ENCODE measurements around the gene UBE2M.

The UBE2M gene

DNA sequence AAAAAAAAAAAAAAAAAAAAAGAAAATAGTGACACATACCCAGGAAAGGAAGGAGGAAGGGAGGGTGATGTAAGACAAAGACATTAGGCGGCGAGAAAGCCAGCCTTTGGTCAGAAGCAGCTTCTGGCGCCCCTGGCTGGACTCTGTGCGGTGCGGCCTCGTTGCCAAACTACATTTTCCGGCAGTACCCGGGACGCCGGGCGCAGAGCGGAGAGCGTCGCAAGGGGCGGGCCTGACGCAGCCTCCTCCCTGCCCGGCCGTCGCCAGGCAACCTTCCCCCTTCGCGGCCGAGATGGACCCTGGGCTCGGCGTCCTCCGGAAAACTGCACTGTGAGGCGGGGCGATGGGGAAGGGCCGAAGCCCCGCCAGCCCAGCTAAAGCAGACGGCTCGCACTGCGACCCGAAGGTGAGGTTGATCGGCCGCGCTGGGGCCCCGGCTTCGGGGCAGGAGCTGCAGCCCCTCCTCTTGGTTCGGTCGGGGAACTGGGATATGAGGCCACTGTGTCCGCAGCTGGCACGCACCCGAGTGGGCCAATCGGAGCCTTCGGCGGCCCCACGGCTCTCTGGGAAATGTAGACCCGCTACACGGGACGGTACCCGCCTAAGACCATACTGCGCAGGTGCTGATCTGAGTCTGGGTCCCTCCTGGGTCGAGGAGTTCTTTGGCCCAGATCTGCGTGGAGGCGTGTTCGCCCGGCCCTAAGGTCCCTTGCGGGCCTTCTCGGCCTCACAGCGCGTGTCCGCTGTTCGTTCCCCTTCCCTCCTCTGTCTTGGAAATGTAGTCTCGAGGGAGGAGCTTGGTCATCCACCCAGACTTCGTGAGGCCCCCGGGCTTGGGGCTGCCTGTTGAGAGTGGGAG, 17.0 kb upstream of the UBE2M start:
- Histone ChIP-seq H3K79me2 (ENCODE audit: insufficient read depth, low read length) (peaks cover 29% of the 10 kb centered on the region), H2AFZ (ENCODE audit: low read depth, low read length) (peak overlapping the region; percentile 71), H3K4me1 (ENCODE audit: insufficient read depth, low read length) (peaks cover 40% of the 10 kb centered on the region), H3K27ac (ENCODE audit: low read length) (peak overlapping the region; percentile 63), H3K9me3 (ENCODE audit: insufficient read depth, low read length, severe bottlenecking) (no peaks in the 10 kb centered on the region), H3K36me3 (ENCODE audit: insufficient read depth, low read length) (peaks cover 15% of the 10 kb centered on the region), H3K4me2 (ENCODE audit: insufficient read depth, low read length) (peak overlapping the region; percentile 81), H4K20me1 (ENCODE audit: insufficient read depth, low read length) (0 out of 2 replicates have a peak, but pooled peaks cover 8% of the 10 kb centered on the region), H3K9ac (ENCODE audit: low read depth, low read length) (peak overlapping the region; percentile 73), H3K4me3 (ENCODE audit: low read depth in 1 of 2, low read length in 2 of 2) (peak overlapping the region; percentile 53 to 89), H3K27me3 (ENCODE audit: insufficient read depth, low read length, poor library complexity) (no peaks in the 10 kb centered on the region)
- TF ChIP-seq, protein P1, sequence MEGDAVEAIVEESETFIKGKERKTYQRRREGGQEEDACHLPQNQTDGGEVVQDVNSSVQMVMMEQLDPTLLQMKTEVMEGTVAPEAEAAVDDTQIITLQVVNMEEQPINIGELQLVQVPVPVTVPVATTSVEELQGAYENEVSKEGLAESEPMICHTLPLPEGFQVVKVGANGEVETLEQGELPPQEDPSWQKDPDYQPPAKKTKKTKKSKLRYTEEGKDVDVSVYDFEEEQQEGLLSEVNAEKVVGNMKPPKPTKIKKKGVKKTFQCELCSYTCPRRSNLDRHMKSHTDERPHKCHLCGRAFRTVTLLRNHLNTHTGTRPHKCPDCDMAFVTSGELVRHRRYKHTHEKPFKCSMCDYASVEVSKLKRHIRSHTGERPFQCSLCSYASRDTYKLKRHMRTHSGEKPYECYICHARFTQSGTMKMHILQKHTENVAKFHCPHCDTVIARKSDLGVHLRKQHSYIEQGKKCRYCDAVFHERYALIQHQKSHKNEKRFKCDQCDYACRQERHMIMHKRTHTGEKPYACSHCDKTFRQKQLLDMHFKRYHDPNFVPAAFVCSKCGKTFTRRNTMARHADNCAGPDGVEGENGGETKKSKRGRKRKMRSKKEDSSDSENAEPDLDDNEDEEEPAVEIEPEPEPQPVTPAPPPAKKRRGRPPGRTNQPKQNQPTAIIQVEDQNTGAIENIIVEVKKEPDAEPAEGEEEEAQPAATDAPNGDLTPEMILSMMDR (IDR thresholded peaks at IDR 0.05; ENCODE audit: borderline replicate concordance, extremely low read depth, low read length, poor library complexity, severe bottlenecking): no peak
- TF ChIP-seq EZH2 (IDR thresholded peaks at IDR 0.05; ENCODE audit: borderline replicate concordance, low read depth, low read length, severe bottlenecking): no peak
- ATAC-seq (ENCODE audit: insufficient read depth, low read depth): peak; percentile 47
- DNase-seq: peak; percentile 79

DNA sequence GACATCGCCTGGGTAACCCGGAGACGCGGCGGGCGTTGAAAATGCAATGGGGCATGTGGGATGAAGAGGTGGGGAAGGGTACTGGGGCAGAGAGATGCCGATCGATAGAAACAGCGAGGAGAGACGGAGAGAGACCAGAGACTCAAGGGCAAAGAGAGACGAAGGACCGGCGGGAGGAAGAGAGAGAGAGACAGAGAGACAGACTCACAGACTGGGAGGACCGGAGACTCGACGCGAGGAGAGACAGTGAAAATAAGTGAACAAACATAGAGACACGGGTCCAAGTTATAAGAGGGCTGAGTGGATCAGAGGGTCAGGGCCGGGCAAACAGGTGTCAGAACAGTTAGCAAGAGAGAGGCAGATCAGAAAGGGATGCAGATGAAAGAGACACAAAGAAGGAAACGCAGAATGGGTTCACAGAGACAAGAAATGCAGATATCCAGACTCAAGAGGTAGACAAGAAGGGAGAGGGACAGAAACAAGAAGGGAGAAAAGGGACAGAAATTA, 15.3 kb upstream of the UBE2M start:
- peak overlapping the region; percentile 45 for H2AFZ ChIP-seq (ENCODE audit: low read depth, low read length)
- TF ChIP-seq, protein P1 (IDR thresholded peaks at IDR 0.05; ENCODE audit: borderline replicate concordance, extremely low read depth, low read length, poor library complexity, severe bottlenecking): no peak
- no peak for TF ChIP-seq EZH2 (IDR thresholded peaks at IDR 0.05; ENCODE audit: borderline replicate concordance, low read depth, low read length, severe bottlenecking)
- no peak overlapping the region for H3K27ac ChIP-seq (ENCODE audit: low read length)
- ATAC-seq (ENCODE audit: insufficient read depth, low read depth): no peak
- H3K36me3 ChIP-seq (ENCODE audit: insufficient read depth, low read length): peaks cover 29% of the 10 kb centered on the region
- H3K9me3 ChIP-seq (ENCODE audit: insufficient read depth, low read length, severe bottlenecking): no peaks in the 10 kb centered on the region
- H3K4me2 ChIP-seq (ENCODE audit: insufficient read depth, low read length): peak overlapping the region; percentile 79
- H3K4me3 ChIP-seq (ENCODE audit: low read depth in 1 of 2, low read length in 2 of 2): peak overlapping the region; percentile 10 to 68; a peak in 3 of 4 replicates
- H3K27me3 ChIP-seq (ENCODE audit: insufficient read depth, low read length, poor library complexity): no peaks in the 10 kb centered on the region
- H4K20me1 ChIP-seq (ENCODE audit: insufficient read depth, low read length): 0 out of 2 replicates have a peak, but pooled peaks cover 8% of the 10 kb centered on the region
- peaks cover 24% of the 10 kb centered on the region for H3K79me2 ChIP-seq (ENCODE audit: insufficient read depth, low read length)
- peak overlapping the region; percentile 63; the same call in 1 of the 2 replicates for H3K9ac ChIP-seq (ENCODE audit: low read depth, low read length)
- no peak for DNase-seq
- H3K4me1 ChIP-seq (ENCODE audit: insufficient read depth, low read length): peaks cover 40% of the 10 kb centered on the region

DNA sequence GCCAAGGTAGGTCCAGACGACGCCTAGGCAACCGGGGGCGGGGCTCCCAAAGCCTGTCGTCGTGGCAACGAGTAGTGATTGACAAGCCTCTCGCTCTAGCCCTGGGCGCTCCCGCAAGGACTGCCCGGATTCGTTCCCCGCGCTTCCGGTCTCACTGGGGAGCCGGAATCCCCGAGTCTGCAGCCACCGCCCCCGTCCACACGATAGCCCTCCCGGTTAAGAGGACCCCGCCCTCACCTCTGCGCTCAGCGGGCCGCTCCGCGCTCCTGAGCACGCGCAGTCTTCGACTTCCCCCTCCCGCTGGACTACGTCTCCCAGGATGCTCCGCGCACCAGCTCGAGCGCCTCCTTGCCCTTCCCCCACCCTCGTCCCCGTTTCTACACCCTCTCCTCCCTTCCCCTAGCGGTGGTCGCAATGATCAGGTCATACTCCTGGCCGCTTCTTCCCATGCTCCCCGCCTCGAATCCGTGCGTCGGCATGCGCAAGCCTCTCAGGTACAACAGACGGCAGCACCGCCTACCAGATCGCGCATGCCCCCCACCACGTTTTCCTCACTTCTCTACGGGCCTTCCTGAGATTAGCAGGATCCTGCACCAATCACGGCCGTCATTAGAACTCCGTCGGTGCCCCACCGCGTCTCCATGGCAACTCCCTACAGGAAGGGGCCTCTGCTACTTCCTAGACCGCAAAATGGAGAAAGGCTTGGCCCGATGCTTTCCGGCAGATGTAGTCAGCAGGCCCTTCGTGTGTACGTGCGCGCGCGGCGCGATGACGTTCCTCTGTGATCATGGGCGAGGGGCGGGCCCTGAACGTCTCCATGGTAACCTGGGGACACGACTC, 14.6 kb upstream of the UBE2M start, which contains the start of gene MZF1:
TSS of gene MZF1 (minus strand) at position 518 of the 840 bp plus-strand sequence. CDS start 1,946 bp downstream, outside the sequence.
- Histone ChIP-seq H2AFZ (ENCODE audit: low read depth, low read length) (peak within 1 kb of the TSS; percentile 78), H3K79me2 (ENCODE audit: insufficient read depth, low read length) (peaks cover 20% of the 10 kb centered on the region), H3K27me3 (ENCODE audit: insufficient read depth, low read length, poor library complexity) (no peaks in the 10 kb centered on the region), H4K20me1 (ENCODE audit: insufficient read depth, low read length) (0 out of 2 replicates have a peak, but pooled peaks cover 2% of the 10 kb centered on the region), H3K4me3 (ENCODE audit: low read depth in 1 of 2, low read length in 2 of 2) (peak within 1 kb of the TSS; percentile 18 to 68; a peak in 3 of 4 replicates), H3K27ac (ENCODE audit: low read length) (peak within 1 kb of the TSS; percentile 93), H3K36me3 (ENCODE audit: insufficient read depth, low read length) (peaks cover 26% of the 10 kb centered on the region), H3K9ac (ENCODE audit: low read depth, low read length) (peak within 1 kb of the TSS; percentile 73), H3K4me2 (ENCODE audit: insufficient read depth, low read length) (peak within 1 kb of the TSS; percentile 79), H3K4me1 (ENCODE audit: insufficient read depth, low read length) (peaks cover 37% of the 10 kb centered on the region), H3K9me3 (ENCODE audit: insufficient read depth, low read length, severe bottlenecking) (no peaks in the 10 kb centered on the region)
- ATAC-seq (ENCODE audit: insufficient read depth, low read depth): peak; percentile 79
- TF ChIP-seq, protein P1 (IDR thresholded peaks at IDR 0.05; ENCODE audit: borderline replicate concordance, extremely low read depth, low read length, poor library complexity, severe bottlenecking): peak; percentile 30
- no peak for TF ChIP-seq EZH2 (IDR thresholded peaks at IDR 0.05; ENCODE audit: borderline replicate concordance, low read depth, low read length, severe bottlenecking)
- DNase-seq: peak; percentile 100

Data from DND-41 (cell line).